ENCODE measurements around the gene ACSS1.

Gene ACSS1

DNA sequence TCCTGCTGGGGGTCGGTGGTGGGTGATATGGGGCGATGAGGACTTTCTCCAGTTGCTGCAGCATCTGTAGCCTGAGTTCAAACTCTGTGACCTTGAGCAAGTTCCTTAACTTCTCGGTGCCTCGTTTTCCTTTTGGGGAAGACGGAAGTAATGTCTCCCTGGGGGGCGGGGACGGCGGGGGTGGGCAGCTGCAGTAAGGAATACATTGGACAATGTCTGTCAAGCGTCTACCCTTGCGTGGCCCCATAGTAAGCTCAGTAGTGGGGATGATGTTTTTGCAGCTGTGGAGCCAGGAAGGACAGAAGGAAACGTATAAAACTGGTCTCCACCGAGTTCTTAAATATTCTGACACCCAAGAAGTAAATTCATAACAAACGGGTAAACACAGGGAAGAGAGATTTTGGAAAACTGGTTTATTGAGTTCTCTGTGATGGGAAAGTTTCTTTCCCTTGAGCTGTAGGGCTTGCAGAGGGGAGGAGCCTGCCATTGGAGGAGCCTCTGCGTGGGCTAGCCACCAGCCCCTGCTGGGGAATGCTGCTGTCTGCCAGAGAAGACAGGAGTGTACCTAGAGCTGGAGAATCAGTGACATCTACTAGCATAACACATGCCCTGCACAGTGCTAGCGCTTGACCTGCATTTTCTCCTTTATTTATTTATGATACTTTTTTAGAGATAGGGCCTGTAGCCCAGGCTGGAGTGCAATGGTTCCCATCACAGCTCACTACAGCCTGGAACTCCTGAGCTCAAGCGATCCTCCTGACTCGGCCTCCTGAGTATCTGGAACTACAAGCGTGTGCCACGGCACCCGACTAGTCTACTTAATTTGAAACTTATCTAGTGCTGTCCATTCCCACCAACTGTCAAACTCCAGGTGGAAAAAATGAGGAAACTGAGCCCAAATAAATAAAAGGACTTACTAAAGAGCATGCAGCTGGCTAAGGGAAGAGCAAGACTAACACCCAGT is 1.2 kb upstream of the ACSS1 start:
- DNase-seq (ENCODE audit: low spot score), result no peak

DNA sequence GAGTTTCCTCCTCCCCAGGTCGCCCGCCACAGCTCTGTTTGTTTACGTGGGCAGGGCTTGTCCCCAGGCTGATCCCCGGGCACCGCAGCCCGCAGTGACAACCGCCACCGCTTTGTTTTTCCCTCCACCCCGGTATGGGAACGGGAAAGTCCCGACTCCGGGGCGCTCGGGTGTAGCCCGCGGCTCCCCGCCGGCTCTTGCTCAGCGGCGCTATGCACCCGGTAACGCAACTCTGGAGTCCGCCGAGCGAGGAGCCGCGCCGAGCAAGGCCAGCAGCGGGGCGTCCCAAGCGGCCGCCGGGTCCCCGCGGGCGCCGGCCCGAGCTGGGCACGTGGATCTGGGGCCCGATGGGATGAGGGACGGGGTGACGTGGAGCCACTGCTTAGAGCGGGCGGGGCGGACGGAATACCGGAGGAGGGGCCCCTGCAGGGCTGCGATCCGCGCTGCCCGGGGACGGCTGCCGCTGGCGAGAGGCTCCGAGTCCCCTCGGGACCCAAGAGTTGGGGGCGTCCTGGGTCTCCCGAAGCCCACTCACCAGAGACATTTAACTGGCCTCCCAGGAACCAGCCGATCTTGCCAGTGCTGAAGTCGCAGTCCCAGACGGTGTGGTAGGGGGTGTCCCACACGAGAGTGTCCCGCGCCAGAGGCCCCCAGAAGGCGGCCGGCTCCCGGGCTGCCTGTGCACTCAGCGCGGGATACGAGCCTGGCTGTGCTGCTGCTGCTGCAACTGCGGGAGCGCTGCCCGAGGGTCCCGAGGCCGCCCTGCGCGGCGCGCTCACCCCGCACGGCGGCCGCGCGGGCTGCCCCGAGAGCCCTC is 497 bp downstream of the ACSS1 start:
- peak; percentile 81 for DNase-seq (ENCODE audit: low spot score)

DNA sequence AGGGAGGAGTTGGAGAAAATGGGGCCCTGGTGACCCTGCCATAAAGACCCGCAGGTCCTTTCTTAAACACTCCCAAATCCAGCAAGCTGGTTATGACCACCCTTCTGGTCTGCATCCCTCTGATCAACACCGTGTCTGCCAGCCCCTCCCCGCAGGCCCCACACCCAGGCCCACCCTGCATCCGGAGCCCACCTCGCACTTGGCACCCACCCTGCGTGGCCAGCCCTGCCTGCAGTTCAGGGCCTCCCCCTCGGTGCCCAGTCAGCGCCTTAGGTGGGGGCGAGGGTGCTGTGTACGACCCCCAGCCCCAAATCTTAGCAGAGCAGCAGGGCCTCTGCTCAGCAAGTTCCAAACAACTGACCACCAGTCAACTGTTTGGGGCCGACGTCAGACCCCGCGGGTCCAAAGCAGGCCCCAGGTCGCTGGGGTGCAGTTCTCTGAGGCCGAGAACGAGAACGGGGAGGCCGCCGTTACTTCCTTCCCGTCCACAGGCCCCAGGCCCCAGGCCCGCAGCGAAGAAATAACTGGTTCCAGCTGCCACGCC is 1.2 kb downstream of the ACSS1 start:
- no peak for DNase-seq (ENCODE audit: low spot score)

DNA sequence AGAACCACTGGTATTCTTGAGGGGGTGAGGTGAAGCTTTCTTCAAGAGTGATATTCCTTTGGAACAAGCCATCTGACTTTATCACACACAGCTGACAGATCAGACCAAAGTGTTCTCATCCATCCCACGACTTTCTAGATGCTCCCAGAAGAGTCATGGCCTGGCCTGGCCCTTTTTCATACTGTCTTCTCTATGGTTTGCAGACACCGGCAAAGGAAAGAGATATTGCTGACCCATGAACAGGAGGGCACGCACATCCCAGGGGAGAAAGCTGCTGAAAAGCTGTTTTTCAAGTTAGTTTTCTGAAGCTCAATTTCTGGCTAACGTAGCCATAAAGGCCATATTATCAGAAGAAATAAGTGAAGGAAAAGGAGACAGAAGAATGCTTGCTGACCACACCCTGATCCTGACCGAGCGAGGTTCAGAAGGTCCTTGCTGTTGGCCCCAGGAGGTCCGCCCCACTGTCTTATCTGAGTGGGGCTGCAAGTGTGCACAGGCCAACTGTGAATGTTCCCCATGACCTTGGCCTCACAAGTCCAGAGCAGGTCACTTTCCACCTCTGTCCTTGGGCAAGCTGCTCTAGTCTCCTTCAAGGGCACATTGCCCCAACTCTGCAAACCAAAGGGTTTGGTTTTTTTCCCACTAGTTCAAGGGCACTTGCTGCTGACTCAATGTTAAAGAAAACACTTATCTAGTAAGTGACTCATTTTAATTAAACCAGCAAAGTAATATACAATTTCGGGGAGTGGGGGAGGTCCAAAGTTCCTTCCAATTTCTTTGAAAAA is 2.0 kb downstream of the ACSS1 start:
- DNase-seq (ENCODE audit: low spot score), result peak; percentile 55

DNA sequence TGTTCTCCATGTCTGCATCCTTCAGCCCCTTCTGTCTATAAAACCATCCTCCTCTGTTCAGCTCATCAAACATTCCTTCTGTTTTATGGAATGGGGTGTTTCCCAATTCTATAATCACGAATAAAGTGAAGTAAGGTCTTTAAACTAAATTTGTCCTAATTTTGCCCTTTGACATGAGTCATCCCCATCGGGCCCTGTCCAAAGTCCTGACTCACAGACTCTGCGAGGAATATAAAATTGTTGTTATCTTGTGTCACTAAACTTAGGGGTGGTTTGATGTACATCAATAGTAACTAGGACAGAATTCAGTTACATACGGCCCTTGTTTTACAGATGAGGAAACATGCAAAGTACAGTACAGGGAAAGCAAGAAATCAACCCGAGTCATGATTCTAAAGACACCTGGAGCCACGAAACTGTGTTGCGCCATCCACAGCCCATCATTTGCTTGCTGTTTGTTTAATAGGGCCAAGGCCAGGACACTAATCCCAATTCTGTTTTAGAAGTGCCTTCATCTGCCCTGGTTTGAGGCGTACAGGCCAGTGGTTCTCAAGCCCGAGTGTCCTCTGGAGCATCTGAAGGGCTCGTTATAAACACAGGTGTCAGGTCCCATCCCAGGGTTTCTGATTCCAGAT is 2.8 kb downstream of the ACSS1 start:
- no peak for DNase-seq (ENCODE audit: low spot score)

DNA sequence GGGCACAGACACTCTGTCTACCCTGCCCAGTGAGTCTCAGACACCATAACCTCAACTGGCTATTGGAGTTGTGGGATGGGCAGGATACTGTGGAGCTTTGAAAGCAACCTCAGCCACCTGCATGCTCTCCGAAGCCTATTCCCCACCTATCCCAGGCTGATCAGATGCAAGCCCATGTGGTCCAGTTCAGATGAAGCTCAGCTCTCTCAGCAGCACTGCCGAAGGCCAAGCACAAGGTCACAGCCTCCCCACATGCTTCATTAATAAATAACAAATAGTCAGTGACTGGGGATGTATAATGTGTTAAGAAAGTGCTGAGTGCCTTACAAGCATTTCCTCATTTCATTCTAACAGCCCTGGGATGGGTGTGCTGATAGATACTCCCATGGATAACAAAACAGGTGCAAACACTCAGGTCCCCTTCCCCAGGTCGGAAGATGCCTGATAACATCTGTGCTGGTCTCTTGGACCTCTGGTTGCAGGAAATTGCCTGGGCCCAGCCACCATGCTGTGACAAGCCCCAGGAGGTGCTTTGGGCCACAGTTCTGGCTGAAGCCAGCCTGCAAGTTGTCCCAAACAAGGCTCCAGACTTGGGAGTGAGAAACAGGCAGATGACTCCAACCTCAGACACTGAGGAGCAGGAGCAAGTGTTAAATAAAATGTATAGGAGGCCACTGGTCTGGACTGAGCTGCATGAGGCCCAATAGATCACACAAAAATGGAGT is 3.7 kb downstream of the ACSS1 start:
- no peak for DNase-seq (ENCODE audit: low spot score)

DNA sequence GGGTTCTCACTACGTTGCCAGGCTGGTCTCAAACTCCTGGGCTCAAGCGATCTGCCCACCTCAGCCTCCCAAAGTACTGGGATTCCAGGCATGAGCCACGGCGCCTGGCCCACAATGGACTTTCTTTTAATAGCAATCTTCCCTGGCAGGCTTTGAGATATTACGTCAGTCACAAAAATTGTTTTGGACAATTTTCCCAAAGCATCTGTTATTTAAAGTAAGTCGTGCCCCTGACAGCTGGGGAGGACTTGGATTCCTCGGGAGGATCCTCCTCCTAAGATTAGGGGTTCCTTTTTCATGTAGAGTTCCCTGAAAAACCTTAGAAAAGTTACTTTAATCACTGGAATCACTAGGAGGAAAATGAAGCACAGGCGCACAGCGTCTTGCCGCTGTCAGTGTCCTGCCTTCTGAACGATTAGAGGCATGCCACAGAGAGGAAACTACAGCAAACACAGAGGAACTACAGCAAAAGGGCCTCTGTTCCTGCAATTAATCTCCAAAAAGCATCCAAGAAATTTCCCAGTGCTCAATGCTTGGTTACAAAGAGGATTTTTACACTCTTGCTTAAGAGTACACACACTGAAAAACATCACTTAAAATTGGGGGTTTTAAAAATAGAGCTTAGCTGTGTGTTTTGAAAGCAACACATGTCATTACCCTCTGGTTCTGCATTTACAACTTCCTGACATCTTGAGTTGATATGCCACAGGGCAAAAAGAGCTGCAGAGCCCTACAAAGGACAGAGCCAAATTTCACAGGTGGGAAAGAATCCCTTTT is 4.5 kb downstream of the ACSS1 start:
- DNase-seq (ENCODE audit: low spot score), result no peak

DNA sequence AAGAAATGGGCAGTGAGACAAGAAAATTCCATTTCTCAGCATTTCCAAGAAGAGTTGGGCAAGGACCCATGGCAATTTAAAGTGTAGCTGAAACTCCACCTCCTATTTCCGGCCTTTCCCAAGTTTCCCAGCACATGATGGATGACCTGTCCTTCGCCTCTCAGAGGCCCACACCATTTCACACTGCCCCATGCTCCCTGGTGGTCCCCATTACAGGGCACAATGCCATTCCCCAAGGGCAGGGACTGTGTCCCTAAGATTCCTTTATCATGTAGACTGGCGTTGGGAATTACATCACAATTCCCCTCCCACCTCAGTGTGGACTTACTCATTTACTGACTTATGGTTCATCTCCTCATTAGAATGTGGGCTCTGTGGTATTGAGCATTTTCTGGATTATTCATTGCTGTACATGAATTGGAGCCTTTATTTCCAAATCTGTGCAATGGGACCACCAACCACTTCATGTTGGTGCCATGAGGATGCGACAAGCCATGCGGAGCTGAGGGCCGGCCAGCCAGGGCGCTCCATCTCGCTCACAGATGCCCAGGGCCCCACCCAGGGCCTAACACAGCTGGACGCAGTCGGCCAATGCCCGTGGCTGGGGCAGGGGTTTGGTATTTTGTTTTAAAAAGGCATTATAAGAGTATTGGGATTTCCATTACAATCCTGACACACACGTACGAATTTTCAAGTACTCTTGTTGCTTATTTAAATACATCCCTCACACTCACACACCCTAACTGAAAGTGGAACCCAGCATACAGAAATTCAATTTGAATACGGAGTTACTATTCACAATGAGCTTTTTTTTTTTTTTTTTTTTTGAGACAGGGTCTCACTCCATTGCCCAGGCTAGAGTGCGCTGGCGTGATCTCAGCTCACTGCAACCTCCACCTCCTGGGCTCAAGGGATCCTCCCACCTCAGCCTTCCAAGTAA is 5.4 kb downstream of the ACSS1 start:
- no peak for DNase-seq (ENCODE audit: low spot score)

DNA sequence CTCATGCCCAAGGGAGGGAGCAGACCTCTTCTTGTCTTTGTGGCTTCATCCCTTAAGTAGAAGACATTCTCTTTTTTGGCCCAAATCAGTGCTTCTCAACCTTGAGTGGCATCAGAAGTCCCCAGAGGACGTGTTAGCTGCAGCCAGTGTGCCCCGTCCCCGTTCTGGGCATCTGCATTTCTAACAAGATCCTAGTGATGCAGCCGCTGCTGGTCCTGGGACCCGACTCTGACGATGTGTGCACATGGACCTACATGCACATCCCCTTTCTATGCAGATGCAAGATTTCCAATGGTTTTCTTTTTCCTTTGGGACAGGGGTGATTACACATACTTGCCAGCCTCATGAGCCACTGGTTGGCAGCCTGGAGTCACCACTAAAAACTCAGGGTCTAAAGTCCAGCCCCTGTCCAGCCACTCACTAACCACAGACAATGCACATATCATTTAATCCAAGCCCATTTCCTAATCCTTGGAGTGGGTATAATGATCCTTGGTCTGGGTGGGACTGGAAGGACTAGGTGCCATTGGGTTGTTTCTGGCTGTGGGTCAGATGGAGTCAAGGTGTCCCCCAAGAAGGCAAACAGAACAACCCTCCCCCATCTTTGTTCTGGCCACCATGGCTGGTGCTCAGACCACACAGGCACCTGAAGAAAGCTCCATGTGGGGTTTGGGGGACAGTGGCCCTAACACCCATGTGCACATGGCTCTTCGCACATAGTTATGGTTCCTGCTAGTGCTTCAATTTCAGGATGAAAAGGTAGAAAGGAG is 6.4 kb downstream of the ACSS1 start:
- DNase-seq (ENCODE audit: low spot score), result no peak

DNA sequence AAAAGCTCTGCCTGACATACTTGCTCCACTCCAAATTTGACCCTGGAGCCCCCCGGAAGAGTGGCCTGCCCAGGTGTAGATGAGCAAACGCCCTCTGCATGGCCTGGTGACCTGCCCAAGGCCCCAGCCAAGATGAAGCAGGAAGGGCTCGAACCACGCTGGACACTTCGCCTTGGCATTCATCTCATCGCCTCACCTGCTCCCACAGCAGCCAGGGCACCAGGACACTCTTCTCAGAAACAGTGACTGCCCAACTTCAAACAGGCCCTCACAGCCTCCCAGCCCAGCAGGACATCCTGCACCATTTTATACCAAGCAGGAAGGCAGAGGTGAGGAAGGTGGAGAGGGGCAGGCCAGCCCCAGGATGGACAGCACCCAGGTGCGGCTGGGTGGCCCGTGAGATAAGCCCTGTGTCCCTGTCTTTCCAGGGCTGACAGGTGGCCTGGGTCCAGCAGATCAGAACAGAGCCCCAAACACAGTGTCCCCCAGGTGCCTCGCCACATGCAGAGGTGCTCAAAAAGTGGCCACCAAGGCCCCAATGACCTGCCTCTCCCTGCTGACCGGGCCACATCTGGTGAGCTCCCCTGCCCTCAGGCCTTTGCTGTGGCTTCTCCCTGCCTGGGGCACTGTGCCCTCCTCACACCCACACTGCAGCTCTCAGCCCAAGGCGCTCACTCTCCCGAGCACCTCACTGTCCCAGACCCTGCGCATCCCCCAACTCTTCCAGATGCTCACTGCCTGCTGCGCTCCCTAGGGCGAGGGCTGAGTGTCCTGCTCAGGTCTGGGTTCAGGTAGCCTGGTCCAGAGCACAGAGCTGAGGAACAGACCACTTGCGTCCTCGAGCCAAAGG is 7.2 kb downstream of the ACSS1 start:
- DNase-seq (ENCODE audit: low spot score), result no peak

DNA sequence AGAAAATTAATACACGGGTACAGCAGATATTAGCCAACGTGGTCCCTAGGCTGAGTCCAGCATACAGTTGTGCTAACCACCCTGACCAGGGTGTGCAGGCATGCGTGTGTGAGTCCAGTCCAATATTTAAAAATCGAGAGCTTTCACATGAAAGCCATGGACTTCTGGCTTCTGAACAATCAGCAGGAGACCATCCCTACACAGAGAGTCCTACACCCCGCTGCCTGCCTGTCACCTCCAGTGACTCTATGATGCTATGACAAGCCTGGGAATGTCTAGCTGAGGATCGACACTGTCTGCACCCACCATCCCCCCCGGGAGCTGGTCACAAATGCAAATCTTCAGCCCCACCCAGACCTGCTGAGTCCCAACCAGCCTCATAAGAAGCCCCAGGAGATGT is 7.9 kb downstream of the ACSS1 start:
- no peak for DNase-seq (ENCODE audit: low spot score)

DNA sequence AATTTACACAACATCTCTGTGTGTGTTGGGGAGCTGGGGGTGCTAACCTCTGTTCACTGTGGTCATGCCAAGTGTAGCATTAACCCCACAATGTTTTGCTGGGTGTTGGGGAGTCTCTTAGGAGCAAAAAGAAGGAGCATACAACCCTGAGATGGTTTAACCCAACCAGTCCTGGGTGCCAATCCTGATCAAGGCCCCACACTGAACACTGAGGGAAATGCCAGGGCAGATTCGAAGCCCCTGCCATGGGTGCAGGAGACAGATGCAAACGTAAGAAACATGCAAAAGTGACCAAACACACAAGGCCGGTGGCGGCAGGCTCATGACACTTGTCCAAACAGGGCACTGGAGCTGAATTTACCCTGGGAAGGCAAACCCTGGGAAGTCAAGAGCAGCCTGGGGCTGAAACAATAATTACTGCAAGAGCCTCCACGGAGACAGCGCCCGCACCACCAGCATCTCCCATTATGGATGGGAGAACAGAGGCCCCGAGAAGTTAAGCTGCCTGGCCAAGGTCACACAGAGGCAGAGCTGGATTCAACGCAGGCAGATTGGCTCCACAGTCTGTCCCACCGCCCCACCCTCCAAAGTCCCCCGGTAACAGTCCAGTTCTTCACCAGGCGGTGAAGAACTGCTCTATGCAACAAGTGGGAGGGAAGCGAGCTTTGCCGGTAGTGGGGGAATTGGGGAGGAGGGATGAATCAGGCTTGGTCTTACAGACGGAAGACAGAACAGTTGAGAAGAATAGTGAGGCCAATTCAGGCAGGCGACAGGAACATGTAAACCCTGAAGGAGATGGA is 8.5 kb downstream of the ACSS1 start:
- DNase-seq (ENCODE audit: low spot score), result no peak

DNA sequence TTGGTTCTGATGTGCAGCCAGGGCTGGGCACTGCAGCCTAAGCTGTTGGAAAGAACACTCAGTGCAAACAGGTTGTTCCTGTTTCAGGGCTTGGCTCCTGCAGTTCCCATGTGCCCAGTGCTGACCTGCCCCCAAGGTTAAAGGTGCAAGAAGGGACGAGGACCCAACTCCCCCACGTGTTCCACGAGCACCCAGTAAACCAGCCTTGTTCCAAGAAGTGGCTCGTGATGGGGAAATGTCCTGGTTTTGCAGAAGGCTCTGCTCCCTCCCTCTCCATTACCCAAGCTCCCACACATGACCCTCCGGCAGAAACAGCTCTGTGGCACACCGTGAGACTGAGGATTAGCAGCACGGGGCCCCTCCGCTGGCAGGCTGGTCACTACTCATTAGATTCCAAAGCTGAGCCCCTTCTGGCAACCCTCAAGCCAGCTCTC is 9.4 kb downstream of the ACSS1 start:
- DNase-seq (ENCODE audit: low spot score), result no peak

DNA sequence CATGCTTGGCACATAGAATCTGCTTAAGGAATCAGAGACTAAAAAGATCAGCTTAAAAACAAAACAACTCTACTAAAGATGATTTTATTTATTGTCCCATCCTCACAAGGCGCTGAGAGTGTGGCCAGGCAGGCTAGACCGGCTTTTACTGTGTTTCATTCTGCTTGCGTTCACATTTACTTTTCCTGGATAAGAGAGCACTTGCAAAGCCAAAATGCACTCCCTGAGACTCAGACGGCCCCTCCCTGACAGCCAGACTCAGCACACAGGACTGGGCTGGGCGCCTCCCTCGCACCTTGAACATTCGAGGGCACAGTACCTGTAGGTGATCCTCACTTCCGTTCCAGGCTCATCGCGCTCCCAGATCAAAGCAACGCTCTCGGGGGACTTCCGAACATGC is 10.2 kb downstream of the ACSS1 start:
- peak; percentile 14 for DNase-seq (ENCODE audit: low spot score)

DNA sequence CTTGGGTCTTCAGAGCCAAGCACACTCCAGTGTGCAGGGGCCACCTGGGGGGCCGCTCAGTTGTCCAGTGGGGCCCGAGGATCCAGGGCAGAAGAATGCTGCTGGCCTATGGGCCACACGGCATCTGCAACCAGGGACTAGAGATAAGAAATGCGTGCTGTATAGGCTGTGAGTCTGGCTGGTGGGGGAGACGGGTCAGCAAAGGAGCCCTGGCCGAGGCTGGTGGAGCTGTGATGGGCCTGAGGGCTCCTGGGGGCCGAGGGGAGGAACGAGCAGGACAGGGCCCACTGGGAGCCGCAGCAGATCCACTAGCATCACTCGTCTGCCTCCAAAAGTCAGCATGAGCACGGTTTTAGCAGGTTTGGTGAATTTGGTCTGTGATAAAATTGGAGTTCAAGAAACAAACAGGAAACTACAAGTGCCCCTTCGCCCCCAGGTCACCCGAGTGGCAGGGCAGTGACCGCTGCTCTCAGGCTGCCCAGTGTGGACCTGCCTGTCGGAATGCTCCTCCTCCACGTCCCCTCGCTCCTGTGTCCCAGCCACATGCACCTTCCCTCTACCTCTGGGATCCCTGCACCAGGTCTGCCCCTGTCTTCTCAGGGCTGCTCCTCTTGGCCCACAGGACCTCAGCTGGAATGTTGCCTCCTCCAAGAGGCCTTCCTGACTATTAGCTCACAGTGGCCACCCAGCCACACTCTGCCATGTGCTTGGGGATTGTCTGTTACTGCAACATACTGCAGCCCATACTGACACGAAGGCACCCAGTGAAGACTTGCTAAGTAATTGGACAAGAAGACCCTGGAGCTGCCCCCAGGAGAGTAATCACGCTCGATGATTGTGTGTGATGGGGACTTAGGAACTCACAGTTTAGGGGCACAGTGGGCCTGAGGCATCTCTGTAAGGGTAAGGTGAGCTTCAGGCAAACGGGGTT is 10.9 kb downstream of the ACSS1 start:
- DNase-seq (ENCODE audit: low spot score), result no peak
